ENCODE measurements around the gene CCBE1.

DNA sequence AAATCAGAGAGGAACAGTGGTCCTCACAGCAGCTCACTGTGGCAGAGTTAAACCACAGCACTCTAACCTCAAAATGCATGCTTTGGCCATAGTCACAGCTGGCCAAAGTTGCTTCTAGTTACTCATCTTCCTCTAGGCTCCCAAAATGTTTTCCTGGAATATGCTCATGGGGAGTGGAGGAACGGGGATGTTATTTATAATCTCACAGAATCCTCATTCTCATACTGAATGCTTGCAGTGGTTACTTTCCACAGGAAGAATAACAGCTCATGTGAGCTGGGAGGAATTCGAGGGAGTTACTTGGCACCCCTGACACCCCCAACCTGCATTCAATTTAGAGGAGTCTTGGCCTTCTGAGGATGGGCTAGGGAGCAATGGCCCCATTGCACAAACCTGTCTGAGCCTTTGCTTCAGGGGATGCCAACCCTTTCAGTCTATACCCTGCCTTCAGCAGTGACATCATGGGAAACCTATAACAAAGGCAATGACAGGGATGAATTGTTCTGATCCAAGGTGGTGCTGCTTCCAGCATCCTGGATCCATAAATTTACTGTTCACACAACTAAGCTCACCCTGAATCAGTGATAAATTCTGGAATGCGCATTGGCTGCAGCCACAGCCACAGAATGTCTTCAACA, 22.4 kb upstream of the CCBE1 start:
- TF ChIP-seq, protein P1, sequence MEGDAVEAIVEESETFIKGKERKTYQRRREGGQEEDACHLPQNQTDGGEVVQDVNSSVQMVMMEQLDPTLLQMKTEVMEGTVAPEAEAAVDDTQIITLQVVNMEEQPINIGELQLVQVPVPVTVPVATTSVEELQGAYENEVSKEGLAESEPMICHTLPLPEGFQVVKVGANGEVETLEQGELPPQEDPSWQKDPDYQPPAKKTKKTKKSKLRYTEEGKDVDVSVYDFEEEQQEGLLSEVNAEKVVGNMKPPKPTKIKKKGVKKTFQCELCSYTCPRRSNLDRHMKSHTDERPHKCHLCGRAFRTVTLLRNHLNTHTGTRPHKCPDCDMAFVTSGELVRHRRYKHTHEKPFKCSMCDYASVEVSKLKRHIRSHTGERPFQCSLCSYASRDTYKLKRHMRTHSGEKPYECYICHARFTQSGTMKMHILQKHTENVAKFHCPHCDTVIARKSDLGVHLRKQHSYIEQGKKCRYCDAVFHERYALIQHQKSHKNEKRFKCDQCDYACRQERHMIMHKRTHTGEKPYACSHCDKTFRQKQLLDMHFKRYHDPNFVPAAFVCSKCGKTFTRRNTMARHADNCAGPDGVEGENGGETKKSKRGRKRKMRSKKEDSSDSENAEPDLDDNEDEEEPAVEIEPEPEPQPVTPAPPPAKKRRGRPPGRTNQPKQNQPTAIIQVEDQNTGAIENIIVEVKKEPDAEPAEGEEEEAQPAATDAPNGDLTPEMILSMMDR (IDR thresholded peaks at IDR 0.05; ENCODE audit: insufficient read depth, low read length) = no peak
- TF ChIP-seq POLR2AphosphoS5 (IDR thresholded peaks at IDR 0.05; ENCODE audit: low read depth) = no peak
- TF ChIP-seq, protein P2, sequence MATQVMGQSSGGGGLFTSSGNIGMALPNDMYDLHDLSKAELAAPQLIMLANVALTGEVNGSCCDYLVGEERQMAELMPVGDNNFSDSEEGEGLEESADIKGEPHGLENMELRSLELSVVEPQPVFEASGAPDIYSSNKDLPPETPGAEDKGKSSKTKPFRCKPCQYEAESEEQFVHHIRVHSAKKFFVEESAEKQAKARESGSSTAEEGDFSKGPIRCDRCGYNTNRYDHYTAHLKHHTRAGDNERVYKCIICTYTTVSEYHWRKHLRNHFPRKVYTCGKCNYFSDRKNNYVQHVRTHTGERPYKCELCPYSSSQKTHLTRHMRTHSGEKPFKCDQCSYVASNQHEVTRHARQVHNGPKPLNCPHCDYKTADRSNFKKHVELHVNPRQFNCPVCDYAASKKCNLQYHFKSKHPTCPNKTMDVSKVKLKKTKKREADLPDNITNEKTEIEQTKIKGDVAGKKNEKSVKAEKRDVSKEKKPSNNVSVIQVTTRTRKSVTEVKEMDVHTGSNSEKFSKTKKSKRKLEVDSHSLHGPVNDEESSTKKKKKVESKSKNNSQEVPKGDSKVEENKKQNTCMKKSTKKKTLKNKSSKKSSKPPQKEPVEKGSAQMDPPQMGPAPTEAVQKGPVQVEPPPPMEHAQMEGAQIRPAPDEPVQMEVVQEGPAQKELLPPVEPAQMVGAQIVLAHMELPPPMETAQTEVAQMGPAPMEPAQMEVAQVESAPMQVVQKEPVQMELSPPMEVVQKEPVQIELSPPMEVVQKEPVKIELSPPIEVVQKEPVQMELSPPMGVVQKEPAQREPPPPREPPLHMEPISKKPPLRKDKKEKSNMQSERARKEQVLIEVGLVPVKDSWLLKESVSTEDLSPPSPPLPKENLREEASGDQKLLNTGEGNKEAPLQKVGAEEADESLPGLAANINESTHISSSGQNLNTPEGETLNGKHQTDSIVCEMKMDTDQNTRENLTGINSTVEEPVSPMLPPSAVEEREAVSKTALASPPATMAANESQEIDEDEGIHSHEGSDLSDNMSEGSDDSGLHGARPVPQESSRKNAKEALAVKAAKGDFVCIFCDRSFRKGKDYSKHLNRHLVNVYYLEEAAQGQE (IDR thresholded peaks at IDR 0.05; ENCODE audit: insufficient replicate concordance, low read depth) = no peak
- TF ChIP-seq GABPA (IDR thresholded peaks at IDR 0.05; ENCODE audit: low read depth) = no peak
- TF ChIP-seq SPI1 (IDR thresholded peaks at IDR 0.05; ENCODE audit: borderline replicate concordance, low read depth) = no peak

Data from HL-60 (cell line).